H1 (cell line): ENCODE results near the gene KRTAP6-1. TPM values are rescaled to one million over a fixed set of nuclear protein-coding genes. Genes with fewer than 3 reads are reported as not detected.

Experiments
- CTCF ChIA-PET: fragments of 300-600 bp; sonication (Branson Sonifier 250); formaldehyde crosslinking; loops from one replicate; lab custom pipeline; 2021; ENCODE audit not compliant: partially characterized antibody; lab: Charles Lee
- POLR2A ChIA-PET: fragments of 300-600 bp; sonication (Branson Sonifier 250); formaldehyde crosslinking; loops from one replicate; lab custom pipeline; 2021; ENCODE audit warnings: inconsistent platforms; ENCODE audit not compliant: partially characterized antibody; lab: Charles Lee
- DNase-seq, 2 experiments: peaks; one replicate each; pipeline versions ENCODE4 v3.0.0 to v3.0.0-alpha.2; 2010 to 2022; ENCODE audit warnings: low spot score in 2 of 2, low read depth in 1 of 2, mixed read lengths in 1 of 2
- FAIRE-seq: peaks from 2 replicates; lab custom pipeline; 2011; peaks lifted over from hg19 to GRCh38; lab: Jason Lieb, UNC
- H2AFZ ChIP-seq: 2 replicates; pipeline ENCODE4 v1.8.1; 2012; ENCODE audit warnings: low read length, inconsistent platforms
- H2AK5ac ChIP-seq: 2 replicates; pipeline ENCODE4 v1.6.1; 2013; ENCODE audit warnings: low read depth, low read length
- H2BK120ac ChIP-seq: replicated peaks from 2 replicates; pipeline ENCODE3; 2013; ENCODE audit warnings: low read depth, low read length, inconsistent platforms
- H2BK12ac ChIP-seq: 2 replicates; pipeline ENCODE4 v1.6.1; 2013; ENCODE audit warnings: low read depth, low read length
- H2BK15ac ChIP-seq: 2 replicates; pipeline ENCODE4 v1.6.1; 2013; ENCODE audit warnings: low read length
- H2BK20ac ChIP-seq: 2 replicates; pipeline ENCODE4 v1.6.1; 2013; ENCODE audit warnings: low read length
- H2BK5ac ChIP-seq: 2 replicates; pipeline ENCODE4 v1.6.1; 2013; ENCODE audit warnings: low read depth, low read length
- H3K14ac ChIP-seq: 2 replicates; pipeline ENCODE4 v1.6.1; 2013; ENCODE audit warnings: inconsistent platforms; ENCODE audit not compliant: insufficient read length
- H3K18ac ChIP-seq: 2 replicates; pipeline ENCODE4 v1.6.1; 2013; ENCODE audit warnings: low read length; ENCODE audit errors: extremely low read depth
- H3K23ac ChIP-seq: 2 replicates; pipeline ENCODE4 v1.6.1; 2013; ENCODE audit warnings: inconsistent platforms; ENCODE audit not compliant: insufficient read length
- H3K23me2 ChIP-seq: 2 replicates; pipeline ENCODE4 v1.6.1; 2013; ENCODE audit warnings: low read depth, low read length
- H3K27ac ChIP-seq: 2 replicates; pipeline ENCODE4 v1.6.1; 2011; ENCODE audit warnings: low read depth, low read length, inconsistent platforms
- H3K27me3 ChIP-seq, 4 experiments: replicated peaks in 1 of 4; 1 replicate in 1 of 4; 2 replicates in 3 of 4; pipeline versions ENCODE4 v1.6.1 to v1.8.1; 2011 to 2013; ENCODE audit warnings: low read length in 3 of 4, mild to moderate bottlenecking in 3 of 4, inconsistent platforms in 2 of 4, mixed read lengths in 2 of 4, moderate library complexity in 1 of 4; ENCODE audit not compliant: control insufficient read depth in 3 of 4, insufficient read depth in 3 of 4; ENCODE audit errors: extremely low read depth in 1 of 4
- H3K36me3 ChIP-seq, 4 experiments: 2 replicates each; pipeline versions ENCODE4 v1.6.1 to v1.8.1; 2011 to 2013; ENCODE audit warnings: mild to moderate bottlenecking in 4 of 4, low read length in 3 of 4, moderate library complexity in 2 of 4, control low read depth in 1 of 4, inconsistent platforms in 1 of 4; ENCODE audit not compliant: insufficient read depth in 4 of 4, control insufficient read depth in 2 of 4
- H3K4ac ChIP-seq: replicated peaks from 2 replicates; pipeline ENCODE3; 2013; ENCODE audit warnings: low read length, low read depth, mixed read lengths, inconsistent platforms; ENCODE audit not compliant: insufficient read length
- H3K4me1 ChIP-seq, 4 experiments: replicated peaks in 1 of 4; 1 replicate in 1 of 4; 2 replicates in 3 of 4; pipeline versions ENCODE4 v1.6.1 to v1.8.1; 2011 to 2013; ENCODE audit warnings: low read length in 3 of 4, inconsistent platforms in 2 of 4, mixed read lengths in 1 of 4; ENCODE audit not compliant: insufficient read depth in 4 of 4, control insufficient read depth in 3 of 4
- H3K4me2 ChIP-seq, 2 experiments: 2 replicates each; pipeline versions ENCODE4 v1.6.1 to v1.8.1; 2011 to 2013; ENCODE audit warnings: low read depth in 2 of 2, low read length in 2 of 2, control low read depth in 1 of 2, inconsistent platforms in 1 of 2, mild to moderate bottlenecking in 1 of 2; ENCODE audit not compliant: insufficient read depth in 1 of 2
- H3K4me3 ChIP-seq, 4 experiments: fragments of 200-600, 300-600 bp in 1 of 4; sonication (generic), shearing (Covaris generic), sonication (Bioruptor Twin) in 1 of 4; 2 replicates each; pipeline versions ENCODE4 v1.5.1 to v1.8.1; 2011 to 2016; ENCODE audit warnings: low read length in 4 of 4, low read depth in 3 of 4, control low read depth in 2 of 4, inconsistent platforms in 2 of 4, mild to moderate bottlenecking in 2 of 4, mixed read lengths in 1 of 4, moderate library complexity in 1 of 4; ENCODE audit not compliant: insufficient read depth in 2 of 4; ENCODE audit errors: extremely low read depth in 1 of 4
- H3K56ac ChIP-seq: replicated peaks from 2 replicates; pipeline ENCODE3; 2013; ENCODE audit warnings: low read depth, mild to moderate bottlenecking, mixed read lengths, low read length, inconsistent platforms; ENCODE audit not compliant: insufficient read length
- H3K79me1 ChIP-seq: 2 replicates; pipeline ENCODE4 v1.6.1; 2013; ENCODE audit warnings: low read depth, low read length, control low read depth
- H3K79me2 ChIP-seq, 2 experiments: 2 replicates each; pipeline versions ENCODE4 v1.6.1 to v1.8.1; 2012 to 2013; ENCODE audit warnings: low read length in 2 of 2, mild to moderate bottlenecking in 2 of 2, inconsistent platforms in 1 of 2; ENCODE audit not compliant: insufficient read depth in 2 of 2, control insufficient read depth in 1 of 2
- H3K9ac ChIP-seq, 4 experiments: replicated peaks in 1 of 4; 1 replicate in 1 of 4; 2 replicates in 3 of 4; pipeline versions ENCODE4 v1.6.1 to v1.8.1; 2011 to 2013; ENCODE audit warnings: low read depth in 3 of 4, low read length in 3 of 4, control low read depth in 2 of 4, mild to moderate bottlenecking in 2 of 4, moderate library complexity in 2 of 4, inconsistent platforms in 1 of 4; ENCODE audit errors: extremely low read depth in 1 of 4
- H3K9me3 ChIP-seq, 2 experiments: 2 replicates each; pipeline versions ENCODE4 v1.6.1 to v1.8.1; 2012 to 2013; ENCODE audit warnings: mild to moderate bottlenecking in 2 of 2, moderate library complexity in 2 of 2, control low read depth in 1 of 2, inconsistent platforms in 1 of 2, low read depth in 1 of 2, low read length in 1 of 2, mixed read lengths in 1 of 2; ENCODE audit not compliant: insufficient read depth in 2 of 2
- H4K20me1 ChIP-seq, 2 experiments: replicated peaks in 1 of 2; 2 replicates each; pipeline versions ENCODE3 to v1.8.1; 2011 to 2013; ENCODE audit warnings: inconsistent platforms in 2 of 2, low read length in 2 of 2, mild to moderate bottlenecking in 1 of 2; ENCODE audit not compliant: insufficient read depth in 2 of 2, control insufficient read depth in 1 of 2
- H4K5ac ChIP-seq: 2 replicates; pipeline ENCODE4 v1.6.1; 2013; ENCODE audit warnings: low read length, low read depth, mixed read lengths, inconsistent platforms; ENCODE audit not compliant: insufficient read length
- H4K8ac ChIP-seq: 2 replicates; pipeline ENCODE4 v1.8.0; 2013; ENCODE audit warnings: mild to moderate bottlenecking, moderate library complexity, low read length, inconsistent platforms; ENCODE audit not compliant: insufficient read depth; ENCODE audit errors: extremely low read depth
- H4K91ac ChIP-seq: replicated peaks from 2 replicates; pipeline ENCODE3; 2013; ENCODE audit warnings: low read length, mixed read lengths, inconsistent platforms; ENCODE audit not compliant: insufficient read length
- CBX5 ChIP-seq: fragments of 300-800, 300-1000 bp; sonication (generic); IDR thresholded peaks from 2 replicates; pipeline ENCODE4 v1.7.1; 2016; ENCODE audit warnings: antibody characterized with exemption, low read length, low read depth
- CBX8 ChIP-seq: fragments of 300-800, 300-1000 bp; sonication (generic); IDR thresholded peaks from 2 replicates; pipeline ENCODE4 v1.7.1; 2016; ENCODE audit warnings: low read depth, low read length, borderline replicate concordance
- CHD2 ChIP-seq: IDR thresholded peaks from 2 replicates; pipeline ENCODE4 v1.6.1; 2012; ENCODE audit warnings: low read length, improper control_type of control experiment
- KDM5A ChIP-seq: fragments of 200-600 bp; IDR thresholded peaks from 2 replicates; pipeline ENCODE4 v1.7.1; 2012; ENCODE audit warnings: mild to moderate bottlenecking, low read length, inconsistent platforms, mixed read lengths
- NRF1 ChIP-seq: IDR thresholded peaks from 2 replicates; pipeline ENCODE4 v1.6.1; 2011; ENCODE audit warnings: mild to moderate bottlenecking, low read depth, low read length, improper control_type of control experiment
- POLR2AphosphoS5 ChIP-seq: IDR thresholded peaks from 2 replicates; pipeline ENCODE4 v1.6.1; 2011; ENCODE audit warnings: low read depth, low read length
- SIRT6 ChIP-seq: IDR thresholded peaks from one replicate; pipeline ENCODE4 v1.7.1; 2012; ENCODE audit warnings: low read length, inconsistent platforms
- WGBS, 2 experiments: shearing (Covaris generic) in 1 of 2; methylation state at CpG; one replicate each; pipeline versions ENCODE4 v1.1.6 to v1.1.7; 2013 to 2015; ENCODE audit warnings: low lambda C conversion rate in 2 of 2, mixed read lengths in 2 of 2, inconsistent platforms in 1 of 2, low coverage in 1 of 2, missing lambda C conversion rate in 1 of 2; ENCODE audit not compliant: insufficient replicate concordance in 2 of 2, insufficient coverage in 1 of 2, insufficient read length in 1 of 2; ENCODE audit errors: extremely low coverage in 1 of 2, missing lambda C conversion rate in 1 of 2; 5-methylcytosine and 5-hydroxymethylcytosine counted together
- polyA plus RNA-seq, 7 experiments: library from polyadenylated mRNA; depleted of rRNA in 3 of 7; stranded (reverse) in 5 of 7; unstranded in 2 of 7; fragments of >200 nt in 5 of 7; fragments of 200-250 nt in 2 of 7; gene quantifications; 1 replicate in 5 of 7; 2 replicates in 1 of 7; 4 replicates in 1 of 7; pipeline versions ENCODE4 v1.2.1 to v1.2.3, GENCODE V29; 2011 to 2013; ENCODE audit warnings: missing spikeins in 2 of 7, mixed read lengths in 2 of 7
- total RNA-seq: library from RNA; stranded (reverse); fragmentation: NEBNext Ultra II Directional; extraction: Animal tissue kit (Norgen Biotek cat#: 25700); gene quantifications from 2 replicates; pipeline ENCODE4 v1.2.1, GENCODE V29; 2021

Gene KRTAP6-1
- total and polyA plus RNA-seq, 2 of the 8 experiments (the other 6 are each of a cell fraction or from before 2014, with no cell fraction given) = not detected

DNA sequence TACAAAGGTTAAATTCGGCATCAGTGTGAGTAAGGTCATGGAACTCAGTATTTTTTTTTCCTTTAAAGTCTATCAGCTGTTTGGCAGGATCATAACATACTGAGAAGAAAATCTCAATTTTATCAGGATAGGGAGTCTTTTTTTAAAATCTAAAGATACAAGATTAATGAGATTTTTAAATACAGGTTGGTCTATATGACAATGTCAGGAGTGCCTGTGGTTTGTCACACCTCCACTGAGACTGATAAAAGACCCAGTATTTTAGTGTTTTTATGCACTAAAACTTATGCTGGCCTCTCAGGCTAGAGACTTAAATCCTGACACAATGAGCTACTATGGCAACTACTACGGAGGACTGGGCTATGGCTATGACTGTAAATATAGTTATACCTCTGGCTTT is 28.8 kb upstream of the KRTAP6-1 start, which contains the start of gene KRTAP20-3:
Gene KRTAP20-3, plus strand, starts transcription at position 301 of the 400 bp plus-strand sequence.
- Histone ChIP-seq H3K9me3 (peaks cover 0 to 3% of the 10 kb centered on the region in 2 experiments; a peak in 1 of 4 replicates), H2BK20ac (no peak within 1 kb of the TSS), H4K91ac (no peak within 1 kb of the TSS), H4K5ac (no peak within 1 kb of the TSS), H3K4me1 (no peaks in the 10 kb centered on the region), H3K14ac (no peak within 1 kb of the TSS), H2BK5ac (no peak within 1 kb of the TSS), H4K20me1 (no peaks in the 10 kb centered on the region), H2BK120ac (no peak within 1 kb of the TSS), H3K23ac (no peak within 1 kb of the TSS), H3K9ac (no peak within 1 kb of the TSS), H3K4me3 (no peak within 1 kb of the TSS), H2BK15ac (no peak within 1 kb of the TSS), H2AFZ (no peak within 1 kb of the TSS), H3K79me2 (no peaks in the 10 kb centered on the region), H3K36me3 (no peaks in the 10 kb centered on the region), H3K27me3 (no peaks in the 10 kb centered on the region), H3K79me1 (no peaks in the 10 kb centered on the region), H3K56ac (no peak within 1 kb of the TSS), H3K23me2 (no peaks in the 10 kb centered on the region), H4K8ac (no peak within 1 kb of the TSS), H3K18ac (no peak within 1 kb of the TSS), H2BK12ac (no peak within 1 kb of the TSS), H2AK5ac (no peak within 1 kb of the TSS), H3K4ac (no peak within 1 kb of the TSS), H3K27ac (no peak within 1 kb of the TSS), H3K4me2 (no peak within 1 kb of the TSS)
- 83% methylated on average over 2 of the region's 2 CpGs; no CpG with 5 or more reads in 1 of the 2 experiments for WGBS, 2 experiments
- DNase-seq = no peak
- no peak for FAIRE-seq
- TF ChIP-seq CHD2 (no peak), KDM5A (no peak), POLR2AphosphoS5 (no peak), CBX8 (no peak), NRF1 (no peak), SIRT6 (no peak), CBX5 (no peak)
- CTCF ChIA-PET = no interaction called here
- POLR2A ChIA-PET = no interaction called here
